Adipose tissue (tissue), 3 donors: ENCODE data around the gene IGLL5. TPM values are rescaled to one million over a fixed set of nuclear protein-coding genes. Genes with fewer than 3 reads are reported as not detected.

Experiments used
- H3K27ac ChIP-seq: one replicate; pipeline ENCODE4 v1.5.1; 2013; ENCODE audit warnings: low read depth, low read length
- WGBS, 3 donors: extraction: QIAGEN DNeasy Blood & Tissue Kit; methylation state at CpG; one replicate each; pipeline ENCODE4 v1.1.7; 2013; 5-methylcytosine and 5-hydroxymethylcytosine counted together
- polyA plus RNA-seq, 3 donors: library from polyadenylated mRNA; stranded (reverse); fragments of 200-250 nt; gene quantifications; one replicate each; pipeline ENCODE4 v1.2.3, GENCODE V29; 2013
- donor health status: healthy with polysubstance abuse.
- donor health status: Bipolar disorder and iron deficiency.
- donor health status: healthy.

Gene IGLL5
- polyA plus RNA-seq, 3 donors, result 1.2 to 1.6 TPM; not detected in 1

- no peak overlapping the region for H3K27ac ChIP-seq
- 75 to 81% (median 78%) methylated on average over 9 of the region's 9 CpGs for WGBS, 3 donors
These were observed 43.2 kb downstream of the IGLL5 start for GRCh38 chr22:22930571-22931556.

- H3K27ac ChIP-seq, result no peak overlapping the region
- 73 to 88% (median 86%) methylated on average over 14 of the region's 14 CpGs for WGBS, 3 donors
These were observed 44.1 kb downstream of the IGLL5 start for GRCh38 chr22:22931557-22932270.

- WGBS, 3 donors, result 73 to 76% (median 75%) methylated on average over 6 of the region's 6 CpGs
- no peak overlapping the region for H3K27ac ChIP-seq
These were observed 44.9 kb downstream of the IGLL5 start for GRCh38 chr22:22932512-22932941.

GRCh38 chr22:22933100-22933806, 45.6 kb downstream of the IGLL5 start:
- H3K27ac ChIP-seq, result no peak overlapping the region
- WGBS, 3 donors, result 86 to 94% (median 90%) methylated on average over 8 of the region's 8 CpGs

- H3K27ac ChIP-seq, result no peak overlapping the region
- 84 to 92% (median 90%) methylated on average over 10 of the region's 10 CpGs for WGBS, 3 donors
These were observed 46.4 kb downstream of the IGLL5 start for GRCh38 chr22:22933807-22934542.

GRCh38 chr22:22934543-22935055, 47.0 kb downstream of the IGLL5 start:
- H3K27ac ChIP-seq, result no peak overlapping the region
- WGBS, 3 donors, result 74 to 89% (median 86%) methylated on average over 11 of the region's 11 CpGs

- 69 to 80% (median 78%) methylated on average over 3 of the region's 3 CpGs for WGBS, 3 donors
- no peak overlapping the region for H3K27ac ChIP-seq
These were observed 47.5 kb downstream of the IGLL5 start for GRCh38 chr22:22935056-22935545.

GRCh38 chr22:22935546-22936157, 48.0 kb downstream of the IGLL5 start:
- WGBS, 3 donors, result 59 to 67% (median 61%) methylated on average over 4 of the region's 4 CpGs
- no peak overlapping the region for H3K27ac ChIP-seq

GRCh38 chr22:22936180-22936914, 48.7 kb downstream of the IGLL5 start:
- H3K27ac ChIP-seq, result no peak overlapping the region
- WGBS, 3 donors, result 84 to 92% (median 91%) methylated on average over 15 of the region's 15 CpGs

- WGBS, 3 donors, result 66 to 83% (median 68%) methylated on average over 6 of the region's 6 CpGs
- no peak overlapping the region for H3K27ac ChIP-seq
These were observed 49.5 kb downstream of the IGLL5 start for GRCh38 chr22:22936915-22937656.

GRCh38 chr22:22937894-22938480, 50.4 kb downstream of the IGLL5 start:
- no peak overlapping the region for H3K27ac ChIP-seq
- WGBS, 3 donors, result 83 to 89% (median 83%) methylated on average over 3 of the region's 3 CpGs

- no peak overlapping the region for H3K27ac ChIP-seq
- 73 to 77% (median 74%) methylated on average over 8 of the region's 8 CpGs for WGBS, 3 donors
These were observed 51.3 kb downstream of the IGLL5 start for GRCh38 chr22:22938672-22939587.

- 49 to 77% (median 75%) methylated on average over 11 of the region's 11 CpGs for WGBS, 3 donors
- no peak overlapping the region for H3K27ac ChIP-seq
These were observed 52.2 kb downstream of the IGLL5 start for GRCh38 chr22:22939588-22940368.

GRCh38 chr22:22940961-22941605, 53.5 kb downstream of the IGLL5 start:
- 83 to 91% (median 89%) methylated on average over 6 of the region's 6 CpGs for WGBS, 3 donors
- H3K27ac ChIP-seq, result no peak overlapping the region
